Activated CD4-positive, alpha-beta T cell treated with anti-CD3 and anti-CD28 coated beads, Interleukin-2, amount 10 ng/mL, durations not matched to agents 7 days and 5 days (primary cell): ENCODE data around the gene SCAI. TPM values are rescaled to one million over a fixed set of nuclear protein-coding genes. Genes with fewer than 3 reads are reported as not detected.
"Not testable (repeated sequence)": the region's sequence is repeated elsewhere in the genome, so short reads cannot be mapped to it uniquely, and the experiment has no call there.

Experiments used
- CTCF ChIA-PET: fragments of 350-600 bp; sonication (Branson Sonifier 250); formaldehyde crosslinking; loops from one replicate; lab custom pipeline; 2021; ENCODE audit warnings: antibody characterized with exemption; lab: Charles Lee
- POLR2A ChIA-PET: fragments of 350-600 bp; sonication (Branson Sonifier 250); formaldehyde crosslinking; loops from one replicate; lab custom pipeline; 2021; ENCODE audit warnings: antibody characterized with exemption; lab: Charles Lee
- DNase-seq: peaks from one replicate; pipeline ENCODE4 v3.0.0-alpha.2; 2020
- H3K27ac Mint-ChIP-seq: one replicate; pipeline ENCODE4 v1.8.0; 2021; ENCODE audit warnings: mild to moderate bottlenecking, moderate library complexity, mixed read lengths
- H3K27me3 Mint-ChIP-seq: one replicate; pipeline ENCODE4 v1.8.0; 2021; ENCODE audit warnings: mixed read lengths
- H3K36me3 Mint-ChIP-seq: one replicate; pipeline ENCODE4 v1.8.0; 2021; ENCODE audit warnings: low read depth, mixed read lengths
- H3K4me1 Mint-ChIP-seq: one replicate; pipeline ENCODE4 v1.8.0; 2021; ENCODE audit warnings: mixed read lengths
- H3K4me3 Mint-ChIP-seq: one replicate; pipeline ENCODE4 v1.8.0; 2021; ENCODE audit warnings: mild to moderate bottlenecking, moderate library complexity, mixed read lengths
- H3K9me3 Mint-ChIP-seq: one replicate; pipeline ENCODE4 v1.8.0; 2021; ENCODE audit warnings: mixed read lengths
- total RNA-seq, 2 experiments: library from RNA; stranded (reverse); gene quantifications; one replicate each; pipeline ENCODE4 v1.2.3, GENCODE V29; 2021

Gene SCAI
- total RNA-seq, 2 experiments from 2014 or later: 11.2 to 12.5 TPM

GRCh38 chr9:124975131-124975530 is 168.2 kb downstream of the SCAI start:
- H3K36me3 Mint-ChIP-seq: peaks cover 14% of the 10 kb centered on the region
- peaks cover 2% of the 10 kb centered on the region for H3K4me1 Mint-ChIP-seq
- no peak overlapping the region for H3K4me3 Mint-ChIP-seq
- H3K9me3 Mint-ChIP-seq: no peaks in the 10 kb centered on the region
- ChIA-PET CTCF (no interaction called here), POLR2A (no interaction called here)
- no peak for DNase-seq
- H3K27me3 Mint-ChIP-seq: no peaks in the 10 kb centered on the region
- H3K27ac Mint-ChIP-seq: no peak overlapping the region

GRCh38 chr9:124973807-124974206 is 169.5 kb downstream of the SCAI start:
- Mint-ChIP-seq H3K4me3 (no peak overlapping the region), H3K27me3 (no peaks in the 10 kb centered on the region), H3K27ac (no peak overlapping the region), H3K36me3 (peaks cover 15% of the 10 kb centered on the region), H3K9me3 (no peaks in the 10 kb centered on the region), H3K4me1 (peaks cover 2% of the 10 kb centered on the region)
- ChIA-PET CTCF (no interaction called here), POLR2A (no interaction called here)
- no peak for DNase-seq

- Mint-ChIP-seq H3K9me3 (no peaks in the 10 kb centered on the region), H3K36me3 (peaks cover 22% of the 10 kb centered on the region), H3K4me3 (no peak overlapping the region), H3K4me1 (peaks cover 3% of the 10 kb centered on the region), H3K27me3 (no peaks in the 10 kb centered on the region), H3K27ac (no peak overlapping the region)
- POLR2A ChIA-PET: no interaction called here
- CTCF ChIA-PET: no interaction called here
- no peak for DNase-seq
These were observed 171.0 kb downstream of the SCAI start for GRCh38 chr9:124972241-124972770.

- Mint-ChIP-seq H3K36me3 (peaks cover 17% of the 10 kb centered on the region), H3K27ac (no peak overlapping the region), H3K9me3 (no peaks in the 10 kb centered on the region), H3K4me3 (no peak overlapping the region), H3K4me1 (peaks cover 27% of the 10 kb centered on the region), H3K27me3 (no peaks in the 10 kb centered on the region)
- ChIA-PET POLR2A (no interaction called here), CTCF (interaction anchor here (0.6 to 1.5 kb wide), 3 partner anchors 15 to 169 kb away, joined by 3 to 5 read pairs (median 3); no protein-coding TSS in a partner anchor)
- DNase-seq: no peak
These were observed 173.9 kb downstream of the SCAI start for GRCh38 chr9:124969401-124969800.

- Mint-ChIP-seq H3K4me1 (peaks cover 35% of the 10 kb centered on the region), H3K27me3 (no peaks in the 10 kb centered on the region), H3K27ac (no peak overlapping the region), H3K36me3 (peaks cover 14% of the 10 kb centered on the region), H3K4me3 (no peak overlapping the region), H3K9me3 (no peaks in the 10 kb centered on the region)
- ChIA-PET CTCF (interaction anchor here (1.1 kb wide), 1 partner anchor 13 kb away, joined by 4 read pairs; no protein-coding TSS in a partner anchor), POLR2A (interaction anchor here (0.6 kb wide), 1 partner anchor 752 kb away, joined by 3 read pairs; no protein-coding TSS in a partner anchor)
- DNase-seq: no peak
These were observed 175.1 kb downstream of the SCAI start for GRCh38 chr9:124968238-124968637.

- DNase-seq: peak; percentile 57
- H3K27ac Mint-ChIP-seq: peak overlapping the region; percentile 91
- H3K36me3 Mint-ChIP-seq: peaks cover 13% of the 10 kb centered on the region
- ChIA-PET POLR2A (interaction anchor here (0.6 kb wide), 1 partner anchor 109 kb away, joined by 3 read pairs; no protein-coding TSS in a partner anchor), CTCF (interaction anchor here (0.5 to 1.5 kb wide), 3 partner anchors 24 to 29 kb away, joined by 3 read pairs; partner anchors contain the start of gene GOLGA1)
- not testable (repeated sequence) for H3K4me3 Mint-ChIP-seq, H3K27me3 Mint-ChIP-seq, H3K9me3 Mint-ChIP-seq
- H3K4me1 Mint-ChIP-seq: peaks cover 35% of the 10 kb centered on the region
These were observed 177.4 kb downstream of the SCAI start for GRCh38 chr9:124965775-124966568.

GRCh38 chr9:124964604-124965003 is 178.7 kb downstream of the SCAI start:
- DNase-seq: no peak

GRCh38 chr9:124964056-124964455 is 179.3 kb downstream of the SCAI start:
- H3K9me3 Mint-ChIP-seq: no peaks in the 10 kb centered on the region
- H3K27ac Mint-ChIP-seq: peak overlapping the region; percentile 5
- H3K4me3 Mint-ChIP-seq: no peak overlapping the region
- peaks cover 11% of the 10 kb centered on the region for H3K36me3 Mint-ChIP-seq
- DNase-seq: no peak
- ChIA-PET POLR2A (no interaction called here), CTCF (no interaction called here)
- no peaks in the 10 kb centered on the region for H3K27me3 Mint-ChIP-seq
- H3K4me1 Mint-ChIP-seq: peaks cover 35% of the 10 kb centered on the region

More at GRCh38 chr9:124964604-124965003, 178.7 kb downstream of the SCAI start:
- H3K4me1 Mint-ChIP-seq: peaks cover 35% of the 10 kb centered on the region
- H3K36me3 Mint-ChIP-seq: peaks cover 11% of the 10 kb centered on the region
- ChIA-PET CTCF (interaction anchor here (1.5 kb wide), 1 partner anchor 27 kb away, joined by 3 read pairs; no protein-coding TSS in a partner anchor), POLR2A (no interaction called here)
- H3K4me3 Mint-ChIP-seq: no peak overlapping the region
- H3K27ac Mint-ChIP-seq: peak overlapping the region; percentile 91
- H3K9me3 Mint-ChIP-seq: no peaks in the 10 kb centered on the region
- H3K27me3 Mint-ChIP-seq: no peaks in the 10 kb centered on the region

GRCh38 chr9:124960409-124960752 is 182.9 kb downstream of the SCAI start:
- H3K9me3 Mint-ChIP-seq: no peaks in the 10 kb centered on the region
- H3K36me3 Mint-ChIP-seq: peaks cover 4% of the 10 kb centered on the region
- H3K4me3 Mint-ChIP-seq: no peak overlapping the region
- POLR2A ChIA-PET: no interaction called here
- H3K27me3 Mint-ChIP-seq: no peaks in the 10 kb centered on the region
- peaks cover 18% of the 10 kb centered on the region for H3K4me1 Mint-ChIP-seq
- CTCF ChIA-PET: no interaction called here
- no peak overlapping the region for H3K27ac Mint-ChIP-seq
- no peak for DNase-seq

- POLR2A ChIA-PET, H3K4me3 Mint-ChIP-seq, H3K27ac Mint-ChIP-seq, H3K9me3 Mint-ChIP-seq, DNase-seq, H3K36me3 Mint-ChIP-seq, H3K27me3 Mint-ChIP-seq: not testable (repeated sequence)
- CTCF ChIA-PET: interaction anchor here (0.6 kb wide), 1 partner anchor 173 kb away, joined by 3 read pairs; no protein-coding TSS in a partner anchor
- peaks cover 12% of the 10 kb centered on the region for H3K4me1 Mint-ChIP-seq
These were observed 183.5 kb downstream of the SCAI start for GRCh38 chr9:124959671-124960408.

- ChIA-PET POLR2A (no interaction called here), CTCF (interaction anchor here (0.6 to 1.6 kb wide), 3 partner anchors 13 to 108 kb away, joined by 3 to 4 read pairs (median 3); no protein-coding TSS in a partner anchor)
- Mint-ChIP-seq H3K27me3 (no peaks in the 10 kb centered on the region), H3K27ac (no peak overlapping the region), H3K36me3 (peaks cover 4% of the 10 kb centered on the region), H3K4me3 (no peak overlapping the region), H3K4me1 (no peaks in the 10 kb centered on the region), H3K9me3 (no peaks in the 10 kb centered on the region)
- DNase-seq: no peak
These were observed 189.1 kb downstream of the SCAI start for GRCh38 chr9:124954255-124954654.

- Mint-ChIP-seq H3K9me3 (no peaks in the 10 kb centered on the region), H3K36me3 (peaks cover 6% of the 10 kb centered on the region), H3K4me3 (no peak overlapping the region), H3K4me1 (no peaks in the 10 kb centered on the region), H3K27me3 (no peaks in the 10 kb centered on the region), H3K27ac (no peak overlapping the region)
- DNase-seq: no peak
- ChIA-PET CTCF (interaction anchor here (1.2 kb wide), 1 partner anchor 9 kb away, joined by 3 read pairs; the partner anchor contains the start of gene GOLGA1), POLR2A (interaction anchor here (0.6 kb wide), 1 partner anchor 24 kb away, joined by 3 read pairs; no protein-coding TSS in a partner anchor)
These were observed 193.1 kb downstream of the SCAI start for GRCh38 chr9:124950050-124950718.
